Hematopoietic multipotent progenitor cell treated with erythropoietin and hydrocortisone succinate and interleukin-3 and kit ligand, for 4 days (in vitro differentiated cells): Measurements from ENCODE around the gene EXOSC1.
"Not testable (repeated sequence)": the region's sequence is repeated elsewhere in the genome, so short reads cannot be mapped to it uniquely, and the experiment has no call there.

Experiments
- DNase-seq: peaks from one replicate; pipeline ENCODE4 v3.0.0-alpha.2; 2015

The EXOSC1 gene

GRCh38 chr10:97407211-97407951 is 38.4 kb downstream of the EXOSC1 start:
- DNase-seq = peak; percentile 94

GRCh38 chr10:97406483-97406882 is 39.3 kb downstream of the EXOSC1 start:
- not testable (repeated sequence) for DNase-seq

- DNase-seq = peak; percentile 91
These were observed 39.7 kb downstream of the EXOSC1 start for GRCh38 chr10:97406064-97406463.

- no peak for DNase-seq
These were observed 41.8 kb downstream of the EXOSC1 start for GRCh38 chr10:97404044-97404443.

GRCh38 chr10:97401455-97401919 is 44.3 kb downstream of the EXOSC1 start:
- DNase-seq = no peak

- peak; percentile 99 for DNase-seq
These were observed 44.9 kb downstream of the EXOSC1 start, which contains the start of gene RRP12 for GRCh38 chr10:97400665-97401454. Gene RRP12, minus strand, starts transcription at chr10:97401340. Its CDS starts 109 bp downstream, at chr10:97401231.

GRCh38 chr10:97399843-97400545 is 45.8 kb downstream of the EXOSC1 start:
- DNase-seq = peak; percentile 65

- DNase-seq = no peak
These were observed 49.8 kb downstream of the EXOSC1 start for GRCh38 chr10:97396056-97396455.

- no peak for DNase-seq
These were observed 52.7 kb downstream of the EXOSC1 start for GRCh38 chr10:97393034-97393573.

GRCh38 chr10:97390091-97390490 is 55.7 kb downstream of the EXOSC1 start:
- no peak for DNase-seq

GRCh38 chr10:97388152-97388551 is 57.7 kb downstream of the EXOSC1 start:
- no peak for DNase-seq
